ENCODE data around the gene NR6A1. TPM values are rescaled to one million over a fixed set of nuclear protein-coding genes. Genes with fewer than 3 reads are reported as not detected.

NR6A1 gene
- total RNA-seq, 4 donors from 2014 or later = 1.7 to 8.4 (median 5.5) TPM

DNA sequence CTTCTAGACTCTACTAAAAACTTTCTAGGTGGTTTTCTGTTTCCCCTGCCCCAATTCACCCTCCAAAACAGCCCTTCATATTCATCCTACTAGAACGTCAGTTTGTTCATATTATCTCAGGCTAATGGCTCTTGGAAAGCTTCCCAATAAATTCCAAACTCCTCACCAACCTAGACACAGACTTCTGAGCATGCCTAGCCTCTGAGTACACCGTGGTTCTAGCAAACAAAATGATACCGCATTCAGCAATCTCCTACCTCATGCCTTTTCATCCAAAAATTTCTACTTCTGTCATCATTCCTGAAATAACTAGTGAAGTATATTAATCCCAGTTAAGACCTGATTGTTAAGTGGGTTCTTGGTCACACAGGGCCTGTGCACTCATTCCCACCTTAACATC lies 217.4 kb downstream of the NR6A1 start:
- no peak overlapping the region for H3K27ac ChIP-seq
- H3K36me3 ChIP-seq = no peaks in the 10 kb centered on the region
- no peaks in the 10 kb centered on the region for H3K4me1 ChIP-seq
- H3K27me3 ChIP-seq = no peaks in the 10 kb centered on the region
- TF ChIP-seq POLR2A (IDR thresholded peaks at IDR 0.05) (no peak), EP300 (IDR thresholded peaks at IDR 0.05) (no peak)
- TF ChIP-seq, protein P1, sequence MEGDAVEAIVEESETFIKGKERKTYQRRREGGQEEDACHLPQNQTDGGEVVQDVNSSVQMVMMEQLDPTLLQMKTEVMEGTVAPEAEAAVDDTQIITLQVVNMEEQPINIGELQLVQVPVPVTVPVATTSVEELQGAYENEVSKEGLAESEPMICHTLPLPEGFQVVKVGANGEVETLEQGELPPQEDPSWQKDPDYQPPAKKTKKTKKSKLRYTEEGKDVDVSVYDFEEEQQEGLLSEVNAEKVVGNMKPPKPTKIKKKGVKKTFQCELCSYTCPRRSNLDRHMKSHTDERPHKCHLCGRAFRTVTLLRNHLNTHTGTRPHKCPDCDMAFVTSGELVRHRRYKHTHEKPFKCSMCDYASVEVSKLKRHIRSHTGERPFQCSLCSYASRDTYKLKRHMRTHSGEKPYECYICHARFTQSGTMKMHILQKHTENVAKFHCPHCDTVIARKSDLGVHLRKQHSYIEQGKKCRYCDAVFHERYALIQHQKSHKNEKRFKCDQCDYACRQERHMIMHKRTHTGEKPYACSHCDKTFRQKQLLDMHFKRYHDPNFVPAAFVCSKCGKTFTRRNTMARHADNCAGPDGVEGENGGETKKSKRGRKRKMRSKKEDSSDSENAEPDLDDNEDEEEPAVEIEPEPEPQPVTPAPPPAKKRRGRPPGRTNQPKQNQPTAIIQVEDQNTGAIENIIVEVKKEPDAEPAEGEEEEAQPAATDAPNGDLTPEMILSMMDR (IDR thresholded peaks at IDR 0.05) = no peak
- no peaks in the 10 kb centered on the region for H3K9me3 ChIP-seq
- 48 to 54% methylated on average over 3 of the region's 3 CpGs for WGBS, 2 donors
- no peak overlapping the region for H3K4me3 ChIP-seq
- DNase-seq (ENCODE audit: low spot score in 2 of 2) = no peak

DNA sequence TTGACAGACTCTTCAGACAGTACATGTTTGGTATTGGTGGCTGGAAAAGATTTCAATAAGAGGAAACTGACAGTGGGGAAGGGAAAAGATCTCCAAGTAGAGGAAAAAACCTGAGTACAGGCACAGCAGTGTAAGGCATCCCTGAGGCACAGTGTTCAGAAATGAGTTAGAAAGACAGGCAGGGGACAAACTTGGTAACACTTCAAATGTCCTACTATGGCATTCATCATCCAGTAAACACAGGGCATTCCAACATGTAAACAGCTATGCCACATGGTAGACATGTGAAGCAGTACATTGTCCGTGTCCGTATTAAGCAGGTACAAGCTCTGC lies 218.9 kb downstream of the NR6A1 start:
- Histone ChIP-seq H3K27me3 (no peaks in the 10 kb centered on the region), H3K4me1 (no peaks in the 10 kb centered on the region), H3K27ac (no peak overlapping the region), H3K9me3 (no peaks in the 10 kb centered on the region), H3K4me3 (no peak overlapping the region), H3K36me3 (no peaks in the 10 kb centered on the region)
- TF ChIP-seq EP300 (IDR thresholded peaks at IDR 0.05) (no peak), POLR2A (IDR thresholded peaks at IDR 0.05) (no peak)
- TF ChIP-seq, protein P1 (IDR thresholded peaks at IDR 0.05) = no peak
- DNase-seq (ENCODE audit: low spot score in 2 of 2) = no peak
- 95 to 100% methylated on average over 2 of the region's 2 CpGs for WGBS, 2 donors

DNA sequence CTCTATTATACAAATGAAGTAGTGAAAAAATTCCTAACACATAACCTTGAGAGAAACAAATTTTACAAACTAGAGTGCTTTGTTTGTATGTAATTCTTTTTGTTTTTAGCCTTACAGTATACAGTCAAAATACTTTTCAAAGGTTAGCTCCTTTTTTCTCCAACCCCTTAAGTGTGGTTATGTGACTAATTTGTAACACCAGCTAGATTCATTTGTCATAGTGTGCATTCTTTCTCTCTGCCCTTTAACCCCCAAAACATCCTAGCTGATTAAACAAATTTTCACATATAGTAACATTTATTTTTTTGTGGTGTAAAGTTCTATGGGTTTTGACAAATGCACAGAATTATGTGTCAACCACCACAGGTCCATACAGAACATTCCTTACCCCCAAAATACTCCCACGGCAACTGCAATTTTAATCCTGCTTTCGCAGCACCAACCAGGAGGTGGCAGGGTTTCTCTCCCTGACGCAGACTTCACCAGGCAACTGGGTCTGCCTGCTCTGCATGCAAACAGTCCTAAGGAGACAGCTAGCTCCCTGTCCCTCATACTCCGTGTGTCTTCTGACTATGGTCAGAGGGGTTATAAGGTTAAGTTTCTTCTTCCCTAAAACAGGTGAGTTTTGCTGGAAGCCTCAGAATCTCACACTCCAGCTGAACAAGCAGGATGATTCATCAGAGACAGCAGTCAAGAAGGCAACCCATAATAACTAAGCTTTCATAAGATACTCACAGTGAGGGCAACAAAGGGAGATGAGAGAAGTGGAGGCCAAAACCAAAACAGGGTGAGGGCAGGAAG lies 219.4 kb downstream of the NR6A1 start:
- Histone ChIP-seq H3K4me3 (no peak overlapping the region), H3K4me1 (no peaks in the 10 kb centered on the region), H3K36me3 (no peaks in the 10 kb centered on the region), H3K27ac (no peak overlapping the region), H3K9me3 (no peaks in the 10 kb centered on the region), H3K27me3 (no peaks in the 10 kb centered on the region)
- WGBS, 2 donors = 13 to 15% methylated on average over 4 of the region's 4 CpGs
- TF ChIP-seq, protein P1 (IDR thresholded peaks at IDR 0.05) = peak in 4 of 5 experiments; percentile 23 to 38 (median 27)
- no peak for TF ChIP-seq POLR2A (IDR thresholded peaks at IDR 0.05)
- DNase-seq (ENCODE audit: low spot score in 2 of 2) = no peak

DNA sequence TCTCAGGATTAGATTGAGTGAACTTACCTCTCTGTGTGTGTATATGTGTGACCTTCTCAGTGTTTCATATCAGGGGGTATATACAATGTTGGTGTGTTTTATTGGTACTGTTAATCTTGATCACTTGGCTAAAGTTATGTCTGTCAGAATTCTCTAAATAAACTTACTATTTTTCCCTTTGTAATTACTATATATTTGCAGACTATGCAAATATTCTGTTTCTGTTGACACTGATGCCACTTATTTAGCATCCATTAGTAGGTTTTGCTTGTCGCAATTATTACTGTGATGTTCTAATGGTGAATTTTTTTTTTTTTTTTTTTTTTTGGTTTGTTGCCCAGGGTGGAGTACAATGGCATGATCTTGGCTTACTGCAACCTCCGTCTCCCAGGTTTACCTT lies 221.0 kb downstream of the NR6A1 start:
- TF ChIP-seq POLR2A (IDR thresholded peaks at IDR 0.05) = no peak
- no peak for TF ChIP-seq EP300 (IDR thresholded peaks at IDR 0.05)
- TF ChIP-seq, protein P1 (IDR thresholded peaks at IDR 0.05) = no peak
- Histone ChIP-seq H3K9me3 (no peaks in the 10 kb centered on the region), H3K27me3 (no peaks in the 10 kb centered on the region), H3K36me3 (no peaks in the 10 kb centered on the region), H3K4me1 (no peaks in the 10 kb centered on the region), H3K4me3 (no peak overlapping the region), H3K27ac (no peak overlapping the region)
- DNase-seq (ENCODE audit: low spot score in 2 of 2) = no peak
- WGBS, 2 donors = 93 to 98% methylated on average over 2 of the region's 2 CpGs

DNA sequence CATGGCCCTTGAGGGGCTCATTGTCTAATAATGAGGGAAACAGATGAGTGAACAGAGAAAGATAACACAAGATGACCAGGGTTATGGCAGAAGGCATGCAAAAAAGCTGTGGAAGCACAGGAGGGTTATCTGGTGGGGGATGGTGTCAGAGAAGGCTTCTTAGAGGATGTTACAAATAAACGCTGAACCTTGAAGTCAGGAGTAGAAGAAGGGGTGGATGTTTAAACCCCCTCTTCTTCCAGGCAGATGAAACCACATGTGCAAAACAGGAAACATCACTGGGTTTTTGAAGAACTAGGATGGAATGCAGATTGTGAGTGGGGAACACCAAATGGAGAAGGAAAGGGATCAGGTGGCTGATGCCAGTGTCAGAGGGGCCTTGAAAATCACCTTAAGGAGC lies 222.1 kb downstream of the NR6A1 start:
- DNase-seq (ENCODE audit: low spot score in 2 of 2) = no peak
- WGBS, 2 donors = 52 to 59% methylated on average over 1 of the region's 1 CpG
- no peaks in the 10 kb centered on the region for H3K36me3 ChIP-seq
- H3K9me3 ChIP-seq = no peaks in the 10 kb centered on the region
- H3K4me3 ChIP-seq = no peak overlapping the region
- TF ChIP-seq EP300 (IDR thresholded peaks at IDR 0.05) = no peak
- TF ChIP-seq, protein P1 (IDR thresholded peaks at IDR 0.05) = no peak
- no peak for TF ChIP-seq POLR2A (IDR thresholded peaks at IDR 0.05)
- H3K27me3 ChIP-seq = no peaks in the 10 kb centered on the region
- H3K4me1 ChIP-seq = no peaks in the 10 kb centered on the region
- no peak overlapping the region for H3K27ac ChIP-seq
